Measurements from ENCODE around the gene ERC2. TPM values are rescaled to one million over a fixed set of nuclear protein-coding genes. Genes with fewer than 3 reads are reported as not detected.

Gene ERC2
- total RNA-seq, 3 donors from 2014 or later (not counting 1 experiment from before 2014, with no cell fraction given), result not detected

- H3K9me3 Mint-ChIP-seq, result peaks cover 0 to 2% of the 10 kb centered on the region in 2 donors
- no peak overlapping the region for H3K27ac ChIP-seq (ENCODE audit: low read length)
- no peaks in the 10 kb centered on the region for H3K4me1 ChIP-seq (ENCODE audit: control insufficient read depth, insufficient read depth, low read length)
- H3K9me3 ChIP-seq (ENCODE audit: control insufficient read depth, insufficient read depth, low read length), result no peaks in the 10 kb centered on the region
- no peak overlapping the region for H3K27ac Mint-ChIP-seq
- H3K4me3 ChIP-seq (ENCODE audit: low read length), result no peak overlapping the region
- intact Hi-C loops (cut with micrococcal nuclease), result no loop called here
- no peaks in the 10 kb centered on the region for H3K36me3 Mint-ChIP-seq
- H3K27me3 Mint-ChIP-seq (ENCODE audit: low read depth in 2 of 2), result peaks cover 0 to 3% of the 10 kb centered on the region in 2 donors
- H3K27me3 ChIP-seq (ENCODE audit: control insufficient read depth, insufficient read depth, low read length), result no peaks in the 10 kb centered on the region
- no peaks in the 10 kb centered on the region for H3K36me3 ChIP-seq (ENCODE audit: control insufficient read depth, insufficient read depth, low read length)
- TF ChIP-seq CTCF (IDR thresholded peaks at IDR 0.05), result no peak
- H3K4me3 Mint-ChIP-seq, result no peak overlapping the region
- ATAC-seq (no peak), DNase-seq (no peak)
- H3K4me1 Mint-ChIP-seq, result no peaks in the 10 kb centered on the region
Measured at GRCh38 chr3:56197991-56198390, 270.3 kb downstream of the ERC2 start.

GRCh38 chr3:56197259-56197965 is 270.9 kb downstream of the ERC2 start:
- Histone ChIP-seq H3K9me3 (ENCODE audit: control insufficient read depth, insufficient read depth, low read length) (no peaks in the 10 kb centered on the region), H3K27me3 (ENCODE audit: control insufficient read depth, insufficient read depth, low read length) (no peaks in the 10 kb centered on the region), H3K36me3 (ENCODE audit: control insufficient read depth, insufficient read depth, low read length) (no peaks in the 10 kb centered on the region), H3K4me1 (ENCODE audit: control insufficient read depth, insufficient read depth, low read length) (no peaks in the 10 kb centered on the region), H3K27ac (ENCODE audit: low read length) (no peak overlapping the region), H3K4me3 (ENCODE audit: low read length) (no peak overlapping the region)
- no peak overlapping the region for H3K27ac Mint-ChIP-seq
- TF ChIP-seq CTCF (IDR thresholded peaks at IDR 0.05), result no peak
- H3K9me3 Mint-ChIP-seq, result peaks cover 0 to 2% of the 10 kb centered on the region in 2 donors
- H3K36me3 Mint-ChIP-seq, result no peaks in the 10 kb centered on the region
- DNase-seq, result no peak
- ATAC-seq, result no peak
- H3K4me3 Mint-ChIP-seq, result no peak overlapping the region
- no peaks in the 10 kb centered on the region for H3K4me1 Mint-ChIP-seq
- H3K27me3 Mint-ChIP-seq (ENCODE audit: low read depth in 2 of 2), result peaks cover 0 to 3% of the 10 kb centered on the region in 2 donors
- WGBS (ENCODE audit: insufficient coverage), result 100% methylated on average over 2 of the region's 3 CpGs
- intact Hi-C loops (cut with micrococcal nuclease), result no loop called here

GRCh38 chr3:56196700-56197099 is 271.6 kb downstream of the ERC2 start:
- no peak overlapping the region for H3K27ac ChIP-seq (ENCODE audit: low read length)
- no peak overlapping the region for H3K4me3 ChIP-seq (ENCODE audit: low read length)
- no peaks in the 10 kb centered on the region for H3K4me1 ChIP-seq (ENCODE audit: control insufficient read depth, insufficient read depth, low read length)
- 82% methylated on average over 3 of the region's 3 CpGs for WGBS (ENCODE audit: insufficient coverage)
- Mint-ChIP-seq H3K27ac (no peak overlapping the region), H3K4me3 (no peak overlapping the region), H3K36me3 (no peaks in the 10 kb centered on the region), H3K27me3 (ENCODE audit: low read depth in 2 of 2) (peaks cover 0 to 3% of the 10 kb centered on the region in 2 donors), H3K9me3 (peaks cover 0 to 2% of the 10 kb centered on the region in 2 donors), H3K4me1 (no peaks in the 10 kb centered on the region)
- ATAC-seq (no peak), DNase-seq (no peak)
- H3K36me3 ChIP-seq (ENCODE audit: control insufficient read depth, insufficient read depth, low read length), result no peaks in the 10 kb centered on the region
- intact Hi-C loops (cut with micrococcal nuclease), result no loop called here
- no peaks in the 10 kb centered on the region for H3K9me3 ChIP-seq (ENCODE audit: control insufficient read depth, insufficient read depth, low read length)
- no peaks in the 10 kb centered on the region for H3K27me3 ChIP-seq (ENCODE audit: control insufficient read depth, insufficient read depth, low read length)
- TF ChIP-seq CTCF (IDR thresholded peaks at IDR 0.05), result no peak

- intact Hi-C loops (cut with micrococcal nuclease), result no loop called here
- Mint-ChIP-seq H3K27me3 (ENCODE audit: low read depth in 2 of 2) (no peaks in the 10 kb centered on the region), H3K4me3 (no peak overlapping the region), H3K9me3 (peaks cover 0 to 2% of the 10 kb centered on the region in 2 donors), H3K4me1 (no peaks in the 10 kb centered on the region), H3K36me3 (no peaks in the 10 kb centered on the region), H3K27ac (no peak overlapping the region)
- Histone ChIP-seq H3K27me3 (ENCODE audit: control insufficient read depth, insufficient read depth, low read length) (no peaks in the 10 kb centered on the region), H3K36me3 (ENCODE audit: control insufficient read depth, insufficient read depth, low read length) (no peaks in the 10 kb centered on the region), H3K4me1 (ENCODE audit: control insufficient read depth, insufficient read depth, low read length) (no peaks in the 10 kb centered on the region), H3K9me3 (ENCODE audit: control insufficient read depth, insufficient read depth, low read length) (no peaks in the 10 kb centered on the region), H3K27ac (ENCODE audit: low read length) (no peak overlapping the region), H3K4me3 (ENCODE audit: low read length) (no peak overlapping the region)
- DNase-seq, result no peak
- ATAC-seq, result no peak
- TF ChIP-seq CTCF (IDR thresholded peaks at IDR 0.05), result no peak
- 85% methylated on average over 2 of the region's 3 CpGs for WGBS (ENCODE audit: insufficient coverage)
Measured at GRCh38 chr3:56193519-56193918, 274.7 kb downstream of the ERC2 start.

All from natural killer cell (primary cell).